ENCODE results near the gene ARMH1.

- TF ChIP-seq CTCF (conservative IDR thresholded peaks at IDR 0.05 in 1 of 2, IDR thresholded peaks at IDR 0.05 in 1 of 2; ENCODE audit: extremely low read depth in 1 of 2, insufficient read depth in 1 of 2, low read depth in 1 of 2, low read length in 2 of 2) (no peak), EZH2 (IDR thresholded peaks at IDR 0.05; ENCODE audit: borderline replicate concordance, low read length) (no peak)
Observed at GRCh38 chr1:44717156-44717555, 42.6 kb downstream of the ARMH1 start.
